Endothelial cell of umbilical vein (primary cell): Measurements from ENCODE around the gene SYTL1. TPM values are rescaled to one million over a fixed set of nuclear protein-coding genes. Genes with fewer than 3 reads are reported as not detected.

Experiments used
- BruUV-seq: library from RNA; stranded (reverse); fragments of 400-500 nt; replicated peaks from 2 replicates; lab custom pipeline; 2021; lab: Mats Ljungman, UMichigan
- CTCF ChIA-PET: fragments of 300-600, 350-600 bp; sonication (Branson Sonifier 250); formaldehyde crosslinking; loops from one replicate; lab custom pipeline; 2021; ENCODE audit warnings: antibody characterized with exemption, inconsistent platforms; lab: Charles Lee
- POLR2A ChIA-PET: fragments of 300-600, 350-600 bp; sonication (Branson Sonifier 250); formaldehyde crosslinking; loops from one replicate; lab custom pipeline; 2021; ENCODE audit warnings: antibody characterized with exemption, inconsistent platforms; lab: Charles Lee
- DNase-seq: peaks from one replicate; pipeline ENCODE4 v3.0.0-alpha.2; 2011; ENCODE audit warnings: low read depth, low spot score
- FAIRE-seq: peaks from 2 replicates; lab custom pipeline; 2011; peaks lifted over from hg19 to GRCh38; lab: Jason Lieb, UNC
- H2AFZ ChIP-seq: 2 replicates; pipeline ENCODE4 v1.6.0; 2012; ENCODE audit warnings: low read depth, low read length, control low read depth, inconsistent platforms
- H3K27ac ChIP-seq: 2 replicates; pipeline ENCODE4 v1.5.1; 2011; ENCODE audit warnings: low read depth, mild to moderate bottlenecking, control low read depth, low read length, moderate library complexity; ENCODE audit not compliant: insufficient read depth
- H3K27me3 ChIP-seq, 2 experiments: 2 replicates each; pipeline versions ENCODE4 v1.6.0 to v1.6.1; 2011; ENCODE audit warnings: low read length in 2 of 2, mixed read lengths in 1 of 2; ENCODE audit not compliant: control insufficient read depth in 2 of 2, insufficient read depth in 2 of 2
- H3K36me3 ChIP-seq, 2 experiments: 2 replicates in 1 of 2; 3 replicates in 1 of 2; pipeline ENCODE4 v1.5.1; 2011; ENCODE audit warnings: low read length in 2 of 2, mild to moderate bottlenecking in 1 of 2, moderate library complexity in 1 of 2; ENCODE audit not compliant: control insufficient read depth in 2 of 2, insufficient read depth in 2 of 2; ENCODE audit errors: extremely low read depth in 1 of 2
- H3K4me1 ChIP-seq: 3 replicates; pipeline ENCODE4 v1.5.1; 2011; ENCODE audit warnings: mild to moderate bottlenecking, low read length; ENCODE audit not compliant: control insufficient read depth, insufficient read depth; ENCODE audit errors: extremely low read depth
- H3K4me2 ChIP-seq: 2 replicates; pipeline ENCODE4 v1.6.1; 2011; ENCODE audit warnings: low read length, control low read depth, mixed read lengths; ENCODE audit not compliant: insufficient read depth
- H3K4me3 ChIP-seq, 3 experiments: fragments of 200-600 bp in 1 of 3; sonication (generic), shearing (Covaris generic) in 1 of 3; replicated peaks in 1 of 3; 2 replicates each; pipeline ENCODE4 v1.5.1; 2011 to 2016; ENCODE audit warnings: control low read depth in 3 of 3, low read length in 3 of 3, mild to moderate bottlenecking in 2 of 3, inconsistent platforms in 1 of 3, low read depth in 1 of 3, moderate library complexity in 1 of 3; ENCODE audit not compliant: insufficient read depth in 1 of 3
- H3K79me2 ChIP-seq: 2 replicates; pipeline ENCODE4 v1.6.0; 2012; ENCODE audit warnings: low read length, inconsistent platforms; ENCODE audit not compliant: control insufficient read depth, insufficient read depth
- H3K9ac ChIP-seq: replicated peaks from 2 replicates; pipeline ENCODE3; 2011; ENCODE audit warnings: low read length, control low read depth; ENCODE audit not compliant: insufficient read depth; ENCODE audit errors: extremely low read depth
- H3K9me1 ChIP-seq: replicated peaks from 3 replicates; pipeline ENCODE4 v1.6.0; 2011; ENCODE audit warnings: mild to moderate bottlenecking, low read length; ENCODE audit not compliant: control insufficient read depth, insufficient read depth; ENCODE audit errors: extremely low read depth
- H3K9me3 ChIP-seq: replicated peaks from 2 replicates; pipeline ENCODE4 v1.5.1; 2012; ENCODE audit warnings: low read length, inconsistent platforms; ENCODE audit not compliant: control insufficient read depth, insufficient read depth
- H4K20me1 ChIP-seq: replicated peaks from 2 replicates; pipeline ENCODE3; 2011; ENCODE audit warnings: mild to moderate bottlenecking, low read length; ENCODE audit not compliant: control insufficient read depth, insufficient read depth; ENCODE audit errors: extremely low read depth
- EZH2 ChIP-seq: IDR thresholded peaks from 2 replicates; pipeline ENCODE4 v1.6.1; 2012; ENCODE audit warnings: borderline replicate concordance, low read depth, mild to moderate bottlenecking, moderate library complexity, low read length, inconsistent platforms; ENCODE audit not compliant: severe bottlenecking
- GATA2 ChIP-seq: IDR thresholded peaks from 2 replicates; pipeline ENCODE4 v1.7.0; 2011; ENCODE audit warnings: low read depth, mild to moderate bottlenecking, moderate library complexity, mixed read lengths, low read length; ENCODE audit not compliant: insufficient read length, insufficient read depth
- JUN ChIP-seq: IDR thresholded peaks from 2 replicates; pipeline ENCODE4 v1.6.1; 2011; ENCODE audit warnings: borderline replicate concordance, low read depth; ENCODE audit not compliant: insufficient read length, insufficient read depth
- MYC ChIP-seq: IDR thresholded peaks from one replicate; pipeline ENCODE4 v1.6.1; 2011; ENCODE audit warnings: mild to moderate bottlenecking, low read depth, low read length
- POLR2A ChIP-seq: IDR thresholded peaks from 2 replicates; pipeline ENCODE4 v1.6.1; 2012; ENCODE audit warnings: low read depth, mild to moderate bottlenecking, control low read depth, low read length
- POLR2AphosphoS5 ChIP-seq: IDR thresholded peaks from 2 replicates; pipeline ENCODE4 v1.6.1; 2012; ENCODE audit warnings: low read depth, mild to moderate bottlenecking, control low read depth, low read length, moderate library complexity; ENCODE audit not compliant: insufficient read depth
- dilution Hi-C: fragments of 300-500 bp; cut with MboI; formaldehyde crosslinking; loops from one replicate; pipeline ENCODE4 v1.15.0; 2019; ENCODE audit warnings: low sequenced_read_pairs; ENCODE audit not compliant: extremely low pct_ligation_motif_present
- intact Hi-C: fragments of 100-400 bp; cut with micrococcal nuclease; formaldehyde crosslinking; loops from one replicate; pipeline ENCODE4 v1.10.0; 2022
- polyA plus RNA-seq, 4 experiments: library from polyadenylated mRNA; depleted of rRNA in 3 of 4; stranded (reverse) in 3 of 4; unstranded in 1 of 4; fragments of >200 nt; gene quantifications; 2 replicates each; pipeline versions ENCODE4 v1.2.1 to v1.2.3, GENCODE V29; 2011 to 2012; ENCODE audit warnings: missing spikeins in 1 of 4
- total RNA-seq: library from RNA; stranded (reverse); gene quantifications from 2 replicates; pipeline ENCODE4 v1.2.3, GENCODE V29; 2021
- TF ChIP-seq, protein P1 (sequence below): IDR thresholded peaks from 2 replicates; pipeline ENCODE4 v1.6.1; 2011; ENCODE audit not compliant: insufficient read depth, insufficient read length
- TF ChIP-seq, protein P2 (sequence below), 2 donors: IDR thresholded peaks; 1 replicate in 1 of 2; 2 replicates in 1 of 2; pipeline ENCODE4 v1.5.1; 2011; ENCODE audit warnings: low read length in 2 of 2, mild to moderate bottlenecking in 2 of 2, moderate library complexity in 2 of 2, control low read depth in 1 of 2, inconsistent platforms in 1 of 2, low read depth in 1 of 2; ENCODE audit not compliant: insufficient read depth in 1 of 2; ENCODE audit errors: extremely low read depth in 1 of 2

Gene SYTL1
- total and polyA plus RNA-seq, 2 donors (not counting 3 experiments of a cell fraction or from before 2014, with no cell fraction given) = 0.04 TPM; not detected in 1

DNA sequence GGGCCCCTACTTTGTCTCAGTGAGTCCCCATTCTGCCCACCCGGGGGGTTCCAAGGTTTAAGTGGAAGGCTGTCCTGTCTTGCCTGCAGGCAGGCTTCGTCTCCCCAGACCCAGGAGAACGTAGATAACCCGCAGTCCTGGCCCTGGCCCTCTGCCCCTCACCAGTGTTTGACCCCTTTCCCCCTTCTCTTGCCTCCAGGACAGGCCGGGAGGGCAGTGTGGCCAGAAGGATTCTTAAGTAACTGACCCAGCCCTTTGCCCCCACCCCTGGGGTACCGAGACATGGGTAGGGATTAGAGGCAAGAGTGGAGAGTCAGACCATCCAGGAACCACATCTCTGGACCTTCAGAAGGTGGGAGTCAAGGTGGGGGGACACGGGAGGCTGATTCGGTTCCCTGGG lies 11.0 kb upstream of the SYTL1 start:
- POLR2A ChIA-PET = no interaction called here

DNA sequence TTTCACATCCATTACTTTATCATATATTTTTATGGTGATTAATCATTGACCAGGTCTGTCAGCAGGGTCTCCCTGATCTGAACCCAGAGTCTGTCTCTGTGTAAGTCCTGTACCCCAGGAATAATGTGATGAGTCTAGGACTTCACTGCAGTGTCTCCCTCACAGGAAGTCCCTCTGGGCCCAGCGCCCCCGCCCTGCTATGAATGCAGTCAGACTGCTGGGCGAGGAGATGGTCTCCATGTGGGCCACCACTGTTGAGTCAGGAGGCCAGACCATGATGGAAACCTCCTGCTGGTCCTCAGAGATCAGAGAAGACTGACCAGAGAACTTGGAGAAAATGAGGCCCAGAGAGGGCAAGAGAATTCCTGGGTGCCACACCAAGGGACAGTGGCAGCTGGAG lies 10.4 kb upstream of the SYTL1 start:
- H3K4me3 ChIP-seq = no peak overlapping the region
- no peak overlapping the region for H3K4me2 ChIP-seq
- no peak overlapping the region for H3K9ac ChIP-seq
- peaks cover 5 to 45% of the 10 kb centered on the region in 2 experiments for H3K36me3 ChIP-seq
- BruUV-seq = no TSS peak
- no peak overlapping the region for H2AFZ ChIP-seq
- peaks cover 30% of the 10 kb centered on the region for H3K79me2 ChIP-seq
- H4K20me1 ChIP-seq = peaks cover 2% of the 10 kb centered on the region
- no peak overlapping the region for H3K27ac ChIP-seq
- no peak for FAIRE-seq
- DNase-seq = no peak
- TF ChIP-seq POLR2AphosphoS5 (no peak), MYC (no peak), GATA2 (no peak), JUN (no peak), POLR2A (no peak), EZH2 (no peak)
- TF ChIP-seq, protein P1, sequence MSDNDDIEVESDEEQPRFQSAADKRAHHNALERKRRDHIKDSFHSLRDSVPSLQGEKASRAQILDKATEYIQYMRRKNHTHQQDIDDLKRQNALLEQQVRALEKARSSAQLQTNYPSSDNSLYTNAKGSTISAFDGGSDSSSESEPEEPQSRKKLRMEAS = no peak
- TF ChIP-seq, protein P2, sequence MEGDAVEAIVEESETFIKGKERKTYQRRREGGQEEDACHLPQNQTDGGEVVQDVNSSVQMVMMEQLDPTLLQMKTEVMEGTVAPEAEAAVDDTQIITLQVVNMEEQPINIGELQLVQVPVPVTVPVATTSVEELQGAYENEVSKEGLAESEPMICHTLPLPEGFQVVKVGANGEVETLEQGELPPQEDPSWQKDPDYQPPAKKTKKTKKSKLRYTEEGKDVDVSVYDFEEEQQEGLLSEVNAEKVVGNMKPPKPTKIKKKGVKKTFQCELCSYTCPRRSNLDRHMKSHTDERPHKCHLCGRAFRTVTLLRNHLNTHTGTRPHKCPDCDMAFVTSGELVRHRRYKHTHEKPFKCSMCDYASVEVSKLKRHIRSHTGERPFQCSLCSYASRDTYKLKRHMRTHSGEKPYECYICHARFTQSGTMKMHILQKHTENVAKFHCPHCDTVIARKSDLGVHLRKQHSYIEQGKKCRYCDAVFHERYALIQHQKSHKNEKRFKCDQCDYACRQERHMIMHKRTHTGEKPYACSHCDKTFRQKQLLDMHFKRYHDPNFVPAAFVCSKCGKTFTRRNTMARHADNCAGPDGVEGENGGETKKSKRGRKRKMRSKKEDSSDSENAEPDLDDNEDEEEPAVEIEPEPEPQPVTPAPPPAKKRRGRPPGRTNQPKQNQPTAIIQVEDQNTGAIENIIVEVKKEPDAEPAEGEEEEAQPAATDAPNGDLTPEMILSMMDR (IDR thresholded peaks at IDR 0.05; ENCODE audit: extremely low read depth in 1 of 2, insufficient read depth in 1 of 2, low read depth in 1 of 2, low read length in 2 of 2) = no peak
- no peaks in the 10 kb centered on the region for H3K4me1 ChIP-seq
- intact Hi-C loops (no loop called here), dilution Hi-C loops (no loop called here)
- ChIA-PET POLR2A (no interaction called here), CTCF (interaction anchor here (2.4 to 2.5 kb wide), 2 partner anchors 37 to 55 kb away, joined by 20 to 57 read pairs; partner anchors contain the start of gene MAP3K6)
- no peaks in the 10 kb centered on the region for H3K9me1 ChIP-seq
- H3K9me3 ChIP-seq = no peaks in the 10 kb centered on the region
- H3K27me3 ChIP-seq = no peaks in the 10 kb centered on the region

More for the DNA sequence above, 11.0 kb upstream of the SYTL1 start:
- H3K9me3 ChIP-seq = no peaks in the 10 kb centered on the region
- no peak overlapping the region for H2AFZ ChIP-seq
- peaks cover 4 to 39% of the 10 kb centered on the region in 2 experiments for H3K36me3 ChIP-seq
- H3K4me1 ChIP-seq = no peaks in the 10 kb centered on the region
- H3K27ac ChIP-seq = no peak overlapping the region
- no peak for FAIRE-seq
- H3K4me2 ChIP-seq = no peak overlapping the region
- H4K20me1 ChIP-seq = peaks cover 2% of the 10 kb centered on the region
- H3K27me3 ChIP-seq = no peaks in the 10 kb centered on the region
- no peak overlapping the region for H3K4me3 ChIP-seq
- no peak for TF ChIP-seq MYC
- TF ChIP-seq, protein P1 = no peak
- TF ChIP-seq EZH2 = no peak
- TF ChIP-seq GATA2 = no peak
- no peak for TF ChIP-seq POLR2AphosphoS5
- TF ChIP-seq JUN = no peak
- no peaks in the 10 kb centered on the region for H3K9me1 ChIP-seq
- H3K9ac ChIP-seq = no peak overlapping the region
- intact Hi-C loops = no loop called here
- no peak for DNase-seq
- dilution Hi-C loops = no loop called here
- no TSS peak for BruUV-seq
- peaks cover 36% of the 10 kb centered on the region for H3K79me2 ChIP-seq
- CTCF ChIA-PET = no interaction called here
